GM19455 (cell line): Measurements from ENCODE around the gene ANKRD18B.
"Not testable (repeated sequence)": the region's sequence is repeated elsewhere in the genome, so short reads cannot be mapped to it uniquely, and the experiment has no call there.

Experiments
- ATAC-seq: cut with Tn5 transposase; IDR thresholded peaks from one replicate; pipeline ENCODE4 v1.9.1; 2021; ENCODE audit not compliant: unreplicated experiment

Gene ANKRD18B

GRCh38 chr9:33604249-33604648, 80.2 kb downstream of the ANKRD18B start:
- not testable (repeated sequence) for ATAC-seq

GRCh38 chr9:33604936-33605335, 80.9 kb downstream of the ANKRD18B start:
- not testable (repeated sequence) for ATAC-seq

- no peak for ATAC-seq
These were observed 87.3 kb downstream of the ANKRD18B start for GRCh38 chr9:33611358-33611757.

GRCh38 chr9:33612410-33612809, 88.4 kb downstream of the ANKRD18B start:
- ATAC-seq: not testable (repeated sequence)

GRCh38 chr9:33614001-33614687, 90.1 kb downstream of the ANKRD18B start:
- no peak for ATAC-seq

GRCh38 chr9:33618370-33618769, 94.3 kb downstream of the ANKRD18B start:
- ATAC-seq: not testable (repeated sequence)

- ATAC-seq: no peak
These were observed 95.8 kb downstream of the ANKRD18B start for GRCh38 chr9:33619666-33620404.

- ATAC-seq: no peak
These were observed 96.8 kb downstream of the ANKRD18B start for GRCh38 chr9:33620738-33621439.
